Mesenchymal stem cell (in vitro differentiated cells and primary cell): ENCODE results near the gene ITSN2.
"Not testable (repeated sequence)": the region's sequence is repeated elsewhere in the genome, so short reads cannot be mapped to it uniquely, and the experiment has no call there.

Experiments
- DNase-seq: peaks from one replicate; pipeline ENCODE4 v3.0.0-alpha.2; 2013
- H2AFZ ChIP-seq: one replicate; pipeline ENCODE4 v1.6.1; 2013; ENCODE audit warnings: low read depth, mild to moderate bottlenecking, control low read depth, inconsistent platforms, low read length, moderate library complexity
- H2AK5ac ChIP-seq: 2 replicates; pipeline ENCODE4 v1.6.1; 2013; ENCODE audit warnings: low read length, moderate library complexity, mild to moderate bottlenecking, inconsistent platforms; ENCODE audit not compliant: severe bottlenecking
- H2BK120ac ChIP-seq: one replicate; pipeline ENCODE4 v1.6.1; 2013; ENCODE audit warnings: low read depth, mild to moderate bottlenecking, inconsistent platforms, low read length, moderate library complexity
- H2BK12ac ChIP-seq, 2 experiments: one replicate each; pipeline ENCODE4 v1.6.1; 2013; ENCODE audit warnings: inconsistent platforms in 2 of 2, low read length in 2 of 2, mild to moderate bottlenecking in 2 of 2, moderate library complexity in 2 of 2, control low read depth in 1 of 2
- H2BK15ac ChIP-seq: one replicate; pipeline ENCODE4 v1.6.1; 2013; ENCODE audit warnings: mild to moderate bottlenecking, low read depth, inconsistent platforms; ENCODE audit not compliant: poor library complexity, severe bottlenecking
- H2BK5ac ChIP-seq: 2 replicates; pipeline ENCODE4 v1.6.1; 2013; ENCODE audit warnings: low read depth, mild to moderate bottlenecking, low read length, control low read depth, inconsistent platforms; ENCODE audit not compliant: poor library complexity, severe bottlenecking
- H3K14ac ChIP-seq, 2 experiments: one replicate each; pipeline ENCODE4 v1.6.1; 2013; ENCODE audit warnings: inconsistent platforms in 2 of 2, low read length in 2 of 2, control low read depth in 1 of 2, mild to moderate bottlenecking in 1 of 2, moderate library complexity in 1 of 2
- H3K18ac ChIP-seq, 2 experiments: one replicate each; pipeline ENCODE4 v1.6.1; 2013; ENCODE audit warnings: inconsistent platforms in 2 of 2, low read length in 2 of 2, control low read depth in 1 of 2, low read depth in 1 of 2, mild to moderate bottlenecking in 1 of 2
- H3K23ac ChIP-seq, 2 experiments: one replicate each; pipeline ENCODE4 v1.6.1; 2013; ENCODE audit warnings: inconsistent platforms in 2 of 2, low read length in 2 of 2, mild to moderate bottlenecking in 2 of 2, moderate library complexity in 2 of 2, control low read depth in 1 of 2
- H3K27ac ChIP-seq: 2 replicates; pipeline ENCODE4 v1.5.1; 2013; ENCODE audit warnings: mild to moderate bottlenecking, moderate library complexity, low read length, control low read depth, inconsistent platforms; ENCODE audit not compliant: poor library complexity, severe bottlenecking
- H3K27me3 ChIP-seq, 2 experiments: 2 replicates each; pipeline versions ENCODE4 v1.6.1 to v1.7.0; 2013; ENCODE audit warnings: low read length in 2 of 2, mild to moderate bottlenecking in 2 of 2, moderate library complexity in 2 of 2, control low read depth in 1 of 2, inconsistent platforms in 1 of 2; ENCODE audit not compliant: control insufficient read depth in 1 of 2, insufficient read depth in 1 of 2
- H3K36me3 ChIP-seq, 2 experiments: 2 replicates each; pipeline versions ENCODE4 v1.6.1 to v1.7.0; 2013; ENCODE audit warnings: low read length in 2 of 2, control low read depth in 1 of 2, inconsistent platforms in 1 of 2, low read depth in 1 of 2, mild to moderate bottlenecking in 1 of 2; ENCODE audit not compliant: insufficient read depth in 2 of 2, control insufficient read depth in 1 of 2
- H3K4ac ChIP-seq, 2 experiments: one replicate each; pipeline ENCODE4 v1.6.1; 2013; ENCODE audit warnings: inconsistent platforms in 2 of 2, low read length in 2 of 2, mild to moderate bottlenecking in 2 of 2, moderate library complexity in 2 of 2, control low read depth in 1 of 2, low read depth in 1 of 2
- H3K4me1 ChIP-seq: 2 replicates; pipeline ENCODE4 v1.6.1; 2013; ENCODE audit warnings: low read depth, low read length, control low read depth; ENCODE audit not compliant: control insufficient read depth, insufficient read depth
- H3K4me2 ChIP-seq: 2 replicates; pipeline ENCODE4 v1.6.1; 2013; ENCODE audit warnings: low read length, mild to moderate bottlenecking, inconsistent platforms; ENCODE audit not compliant: poor library complexity, severe bottlenecking
- H3K4me3 ChIP-seq, 2 experiments: 2 replicates each; pipeline versions ENCODE4 v1.5.1 to v1.7.0; 2013; ENCODE audit warnings: low read length in 2 of 2, mild to moderate bottlenecking in 2 of 2, control low read depth in 1 of 2, low read depth in 1 of 2; ENCODE audit not compliant: insufficient read depth in 1 of 2
- H3K79me1 ChIP-seq: replicated peaks from 2 replicates; pipeline ENCODE4 v1.6.1; 2013; ENCODE audit warnings: mild to moderate bottlenecking, control low read depth, low read length, inconsistent platforms; ENCODE audit not compliant: poor library complexity, severe bottlenecking
- H3K9ac ChIP-seq: 2 replicates; pipeline ENCODE4 v1.7.0; 2013; ENCODE audit warnings: mild to moderate bottlenecking, low read length, moderate library complexity
- H3K9me3 ChIP-seq: 2 replicates; pipeline ENCODE4 v1.7.0; 2013; ENCODE audit warnings: mild to moderate bottlenecking, low read length; ENCODE audit not compliant: control insufficient read depth
- H4K8ac ChIP-seq: one replicate; pipeline ENCODE4 v1.6.1; 2013; ENCODE audit warnings: inconsistent platforms, mild to moderate bottlenecking, low read length, moderate library complexity
- H4K91ac ChIP-seq: one replicate; pipeline ENCODE4 v1.6.1; 2013; ENCODE audit warnings: mild to moderate bottlenecking, low read length, inconsistent platforms
- WGBS: methylation state at CpG from one replicate; pipeline ENCODE4 v1.1.7; 2013; ENCODE audit warnings: mixed read lengths; 5-methylcytosine and 5-hydroxymethylcytosine counted together

ITSN2 gene

DNA sequence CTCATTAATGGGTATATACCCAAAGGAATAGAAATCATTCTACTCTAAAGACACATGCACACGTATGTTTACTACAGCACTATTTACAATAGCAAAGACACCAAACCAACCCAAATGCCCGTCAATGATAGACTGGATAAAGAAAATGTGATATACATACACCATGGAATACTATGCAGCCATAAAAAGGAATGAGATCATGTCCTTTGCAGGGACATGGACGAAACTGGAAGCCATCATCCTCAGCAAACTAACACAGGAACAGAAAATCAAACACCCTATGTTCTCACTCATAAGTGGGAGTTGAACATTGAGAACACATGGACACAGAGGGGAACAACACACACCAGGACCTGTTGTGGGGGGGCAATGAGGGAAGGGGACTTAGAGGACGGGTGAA, 3.2 kb downstream of the ITSN2 start:
- not testable (repeated sequence) for H3K36me3 ChIP-seq, H3K4me1 ChIP-seq, H3K4me2 ChIP-seq, H3K9ac ChIP-seq, H2AK5ac ChIP-seq, H3K23ac ChIP-seq, H3K27me3 ChIP-seq, H4K8ac ChIP-seq, H3K4ac ChIP-seq, H3K9me3 ChIP-seq, H3K14ac ChIP-seq, H3K4me3 ChIP-seq, DNase-seq, H2BK5ac ChIP-seq, H2BK15ac ChIP-seq, H3K18ac ChIP-seq, H3K27ac ChIP-seq, H2BK12ac ChIP-seq, H2BK120ac ChIP-seq, H4K91ac ChIP-seq
- H2AFZ ChIP-seq = peak overlapping the region; percentile 23
- H3K79me1 ChIP-seq = peaks cover 13% of the 10 kb centered on the region
- 100% methylated on average over 2 of the region's 4 CpGs for WGBS

DNA sequence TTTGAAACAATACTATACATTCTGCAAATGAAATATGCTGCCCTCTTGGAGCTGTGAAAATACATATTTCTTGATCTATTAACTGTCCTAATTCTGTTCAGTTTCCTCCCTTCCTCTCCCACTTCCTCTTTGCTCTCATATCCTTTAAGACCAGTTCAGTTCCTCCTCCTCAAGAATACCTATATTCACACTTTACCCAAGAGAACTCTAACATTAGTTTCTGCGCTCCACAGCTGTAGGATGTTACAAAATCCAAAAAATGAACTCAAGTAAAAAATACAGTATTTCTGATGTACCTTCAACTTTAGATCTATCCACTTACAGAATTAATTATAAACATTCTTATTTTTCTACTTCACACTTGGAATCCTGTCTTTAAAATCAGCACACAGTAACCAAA, 5.4 kb downstream of the ITSN2 start:
- Histone ChIP-seq H2AFZ (no peak overlapping the region), H3K23ac (no peak overlapping the region), H3K4ac (no peak overlapping the region), H2BK120ac (no peak overlapping the region), H3K27me3 (no peaks in the 10 kb centered on the region), H2BK15ac (no peak overlapping the region), H3K36me3 (no peaks in the 10 kb centered on the region), H2BK5ac (no peak overlapping the region), H3K14ac (no peak overlapping the region), H4K91ac (no peak overlapping the region), H3K79me1 (peaks cover 18% of the 10 kb centered on the region), H3K9me3 (no peaks in the 10 kb centered on the region), H3K4me3 (no peak overlapping the region), H3K4me2 (no peak overlapping the region), H3K4me1 (peaks cover 6% of the 10 kb centered on the region), H2BK12ac (no peak overlapping the region), H4K8ac (no peak overlapping the region), H2AK5ac (no peak overlapping the region), H3K18ac (no peak overlapping the region), H3K9ac (no peak overlapping the region), H3K27ac (no peak overlapping the region)
- 96% methylated on average over 1 of the region's 1 CpG for WGBS
- DNase-seq = no peak

DNA sequence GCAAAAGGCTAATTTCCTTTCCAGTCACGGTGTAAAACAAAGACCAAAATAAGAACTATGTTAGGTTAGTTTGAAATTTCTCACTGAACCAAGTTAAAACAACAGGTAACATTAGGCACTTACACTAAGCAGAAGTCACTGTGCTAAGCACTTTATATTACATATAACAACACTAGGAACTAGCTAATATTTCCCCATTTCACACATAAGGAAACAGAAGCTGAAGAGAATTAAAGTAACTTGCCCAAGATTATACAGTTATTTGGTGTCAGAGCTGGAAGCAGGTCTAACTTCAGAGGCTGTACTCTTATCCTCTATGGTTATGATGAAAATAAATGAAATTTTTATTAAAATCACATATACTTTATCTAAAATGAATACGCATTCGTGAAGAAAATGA, 5.9 kb downstream of the ITSN2 start:
- no peak overlapping the region for H3K9ac ChIP-seq
- H3K14ac ChIP-seq = no peak overlapping the region
- H2AFZ ChIP-seq = no peak overlapping the region
- H3K4me3 ChIP-seq = no peak overlapping the region
- H3K4ac ChIP-seq = no peak overlapping the region
- no peak overlapping the region for H2AK5ac ChIP-seq
- no peak overlapping the region for H2BK15ac ChIP-seq
- H3K36me3 ChIP-seq = no peaks in the 10 kb centered on the region
- H3K23ac ChIP-seq = no peak overlapping the region
- H4K91ac ChIP-seq = no peak overlapping the region
- H3K79me1 ChIP-seq = peaks cover 13% of the 10 kb centered on the region
- H3K18ac ChIP-seq = no peak overlapping the region
- no peak for DNase-seq
- no peak overlapping the region for H3K27ac ChIP-seq
- H2BK12ac ChIP-seq = no peak overlapping the region
- H2BK5ac ChIP-seq = no peak overlapping the region
- no peaks in the 10 kb centered on the region for H3K27me3 ChIP-seq
- no CpG with 5 or more reads among the region's 3 CpGs for WGBS
- H3K4me2 ChIP-seq = no peak overlapping the region
- no peak overlapping the region for H4K8ac ChIP-seq
- no peak overlapping the region for H2BK120ac ChIP-seq
- peaks cover 3% of the 10 kb centered on the region for H3K4me1 ChIP-seq
- H3K9me3 ChIP-seq = no peaks in the 10 kb centered on the region

DNA sequence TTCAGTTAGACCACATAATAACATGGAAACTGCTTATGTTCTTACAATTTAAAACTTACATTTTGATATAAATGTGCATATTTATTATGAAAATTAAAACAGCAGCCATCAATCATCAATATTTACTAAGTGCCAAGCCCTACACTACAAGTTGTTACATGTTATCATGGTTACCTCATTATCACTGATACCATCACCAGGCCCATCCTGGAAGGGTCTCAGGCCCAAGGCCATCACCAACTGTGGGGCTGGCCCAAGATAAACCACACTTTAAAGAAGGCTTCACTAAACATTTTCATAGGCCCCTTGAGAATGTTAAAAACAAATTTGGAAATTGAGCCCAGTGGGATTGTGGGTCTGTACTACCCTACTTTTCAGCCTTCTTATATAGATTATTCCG, 6.4 kb downstream of the ITSN2 start:
- Histone ChIP-seq H2BK15ac (no peak overlapping the region), H3K14ac (no peak overlapping the region), H3K4me2 (no peak overlapping the region), H3K27me3 (no peaks in the 10 kb centered on the region), H3K9me3 (no peaks in the 10 kb centered on the region), H2AK5ac (no peak overlapping the region), H2AFZ (no peak overlapping the region), H3K4me1 (peaks cover 3% of the 10 kb centered on the region), H3K4ac (no peak overlapping the region), H3K4me3 (no peak overlapping the region), H3K9ac (no peak overlapping the region), H3K23ac (no peak overlapping the region), H3K27ac (no peak overlapping the region), H4K91ac (no peak overlapping the region), H4K8ac (no peak overlapping the region), H2BK120ac (no peak overlapping the region), H3K79me1 (peaks cover 13% of the 10 kb centered on the region), H3K36me3 (no peaks in the 10 kb centered on the region), H3K18ac (no peak overlapping the region), H2BK12ac (no peak overlapping the region), H2BK5ac (no peak overlapping the region)
- no CpG with 5 or more reads among the region's 1 CpG for WGBS
- no peak for DNase-seq
